GM12874 (cell line): Measurements from ENCODE around the gene HMG20A.

Experiments used
- CTCF ChIP-seq: IDR thresholded peaks from 2 replicates; pipeline ENCODE4 v1.5.1; 2011; ENCODE audit warnings: low read depth, mild to moderate bottlenecking, control low read depth, low read length, moderate library complexity; ENCODE audit not compliant: insufficient read depth

HMG20A gene

GRCh38 chr15:77489647-77490046, 69.0 kb downstream of the HMG20A start:
- TF ChIP-seq CTCF: no peak

GRCh38 chr15:77493324-77493907, 72.7 kb downstream of the HMG20A start:
- no peak for TF ChIP-seq CTCF

- TF ChIP-seq CTCF: no peak
These were observed 73.6 kb downstream of the HMG20A start for GRCh38 chr15:77494073-77494867.

GRCh38 chr15:77494964-77495363, 74.3 kb downstream of the HMG20A start:
- no peak for TF ChIP-seq CTCF

- TF ChIP-seq CTCF: no peak
These were observed 75.3 kb downstream of the HMG20A start for GRCh38 chr15:77495838-77496596.

- peak; percentile 92 for TF ChIP-seq CTCF
These were observed 76.0 kb downstream of the HMG20A start for GRCh38 chr15:77496715-77497109.

- TF ChIP-seq CTCF: no peak
These were observed 76.5 kb downstream of the HMG20A start for GRCh38 chr15:77497110-77497737.
